ENCODE measurements around the gene MAST4. TPM values are rescaled to one million over a fixed set of nuclear protein-coding genes. Genes with fewer than 3 reads are reported as not detected.

MAST4 gene
- total and polyA plus RNA-seq, 2 donors (not counting 1 experiment from before 2014, with no cell fraction given), result 7.0 to 15.2 TPM

- DNase-seq (ENCODE audit: low read depth in 2 of 2), result peak; percentile 80 to 96
- Histone ChIP-seq H3K4me3 (replicated peaks in 1 of 4; ENCODE audit: control extremely low read depth in 1 of 4, insufficient read depth in 1 of 4, low read depth in 3 of 4, low read length in 4 of 4) (no peak overlapping the region), H3K4me1 (ENCODE audit: control insufficient read depth, extremely low read depth, insufficient read depth, low read length) (no peaks in the 10 kb centered on the region), H3K9ac (ENCODE audit: insufficient read depth, low read length) (no peak overlapping the region), H2AFZ (ENCODE audit: low read length) (no peak overlapping the region), H3K36me3 (ENCODE audit: control insufficient read depth, insufficient read depth, low read length) (no peaks in the 10 kb centered on the region), H4K20me1 (ENCODE audit: control insufficient read depth, extremely low read depth, insufficient read depth, low read length) (no peaks in the 10 kb centered on the region), H3K27ac (ENCODE audit: insufficient read depth, low read length) (no peak overlapping the region), H3K9me3 (ENCODE audit: control insufficient read depth, insufficient read depth, low read depth, low read length) (no peaks in the 10 kb centered on the region), H3K27me3 (ENCODE audit: control insufficient read depth, insufficient read depth, low read length) (no peaks in the 10 kb centered on the region), H3K79me2 (ENCODE audit: control insufficient read depth, insufficient read depth, low read length) (no peaks in the 10 kb centered on the region), H3K4me2 (ENCODE audit: extremely low read depth, insufficient read depth, low read length) (no peak overlapping the region)
- TF ChIP-seq EZH2 (IDR thresholded peaks at IDR 0.05; ENCODE audit: low read length, missing control alignments) (no peak), CTCF (conservative IDR thresholded peaks at IDR 0.05 in 1 of 2, IDR thresholded peaks at IDR 0.05 in 1 of 2; ENCODE audit: low read depth in 1 of 2, low read length in 2 of 2) (no peak)
Observed at GRCh38 chr5:67063791-67064190, 467.6 kb downstream of the MAST4 start.

GRCh38 chr5:67065237-67065636 is 469.0 kb downstream of the MAST4 start:
- no peaks in the 10 kb centered on the region for H3K79me2 ChIP-seq (ENCODE audit: control insufficient read depth, insufficient read depth, low read length)
- no peak overlapping the region for H3K27ac ChIP-seq (ENCODE audit: insufficient read depth, low read length)

GRCh38 chr5:67065696-67066095 is 469.5 kb downstream of the MAST4 start:
- H3K27me3 ChIP-seq (ENCODE audit: control insufficient read depth, insufficient read depth, low read length), result no peaks in the 10 kb centered on the region
- no peaks in the 10 kb centered on the region for H3K79me2 ChIP-seq (ENCODE audit: control insufficient read depth, insufficient read depth, low read length)
- TF ChIP-seq EZH2 (IDR thresholded peaks at IDR 0.05; ENCODE audit: low read length, missing control alignments), result no peak
- no peak for TF ChIP-seq CTCF (conservative IDR thresholded peaks at IDR 0.05 in 1 of 2, IDR thresholded peaks at IDR 0.05 in 1 of 2; ENCODE audit: low read depth in 1 of 2, low read length in 2 of 2)
- H3K9me3 ChIP-seq (ENCODE audit: control insufficient read depth, insufficient read depth, low read depth, low read length), result no peaks in the 10 kb centered on the region
- no peak overlapping the region for H3K9ac ChIP-seq (ENCODE audit: insufficient read depth, low read length)
- H3K4me2 ChIP-seq (ENCODE audit: extremely low read depth, insufficient read depth, low read length), result no peak overlapping the region
- no peaks in the 10 kb centered on the region for H3K36me3 ChIP-seq (ENCODE audit: control insufficient read depth, insufficient read depth, low read length)
- H3K27ac ChIP-seq (ENCODE audit: insufficient read depth, low read length), result no peak overlapping the region
- no peaks in the 10 kb centered on the region for H4K20me1 ChIP-seq (ENCODE audit: control insufficient read depth, extremely low read depth, insufficient read depth, low read length)
- H2AFZ ChIP-seq (ENCODE audit: low read length), result no peak overlapping the region
- no peaks in the 10 kb centered on the region for H3K4me1 ChIP-seq (ENCODE audit: control insufficient read depth, extremely low read depth, insufficient read depth, low read length)
- DNase-seq (ENCODE audit: low read depth in 2 of 2), result no peak
- no peak overlapping the region for H3K4me3 ChIP-seq (replicated peaks in 1 of 4; ENCODE audit: control extremely low read depth in 1 of 4, insufficient read depth in 1 of 4, low read depth in 3 of 4, low read length in 4 of 4)

More at GRCh38 chr5:67065237-67065636, 469.0 kb downstream of the MAST4 start:
- TF ChIP-seq EZH2 (IDR thresholded peaks at IDR 0.05; ENCODE audit: low read length, missing control alignments) (no peak), CTCF (conservative IDR thresholded peaks at IDR 0.05 in 1 of 2, IDR thresholded peaks at IDR 0.05 in 1 of 2; ENCODE audit: low read depth in 1 of 2, low read length in 2 of 2) (no peak)
- H4K20me1 ChIP-seq (ENCODE audit: control insufficient read depth, extremely low read depth, insufficient read depth, low read length), result no peaks in the 10 kb centered on the region
- H3K4me2 ChIP-seq (ENCODE audit: extremely low read depth, insufficient read depth, low read length), result no peak overlapping the region
- H3K9ac ChIP-seq (ENCODE audit: insufficient read depth, low read length), result no peak overlapping the region
- DNase-seq (ENCODE audit: low read depth in 2 of 2), result no peak
- H3K4me3 ChIP-seq (replicated peaks in 1 of 4; ENCODE audit: control extremely low read depth in 1 of 4, insufficient read depth in 1 of 4, low read depth in 3 of 4, low read length in 4 of 4), result no peak overlapping the region
- H2AFZ ChIP-seq (ENCODE audit: low read length), result no peak overlapping the region
- no peaks in the 10 kb centered on the region for H3K27me3 ChIP-seq (ENCODE audit: control insufficient read depth, insufficient read depth, low read length)
- H3K4me1 ChIP-seq (ENCODE audit: control insufficient read depth, extremely low read depth, insufficient read depth, low read length), result no peaks in the 10 kb centered on the region
- no peaks in the 10 kb centered on the region for H3K9me3 ChIP-seq (ENCODE audit: control insufficient read depth, insufficient read depth, low read depth, low read length)
- H3K36me3 ChIP-seq (ENCODE audit: control insufficient read depth, insufficient read depth, low read length), result no peaks in the 10 kb centered on the region

Data from fibroblast of lung (primary cell).